GM18951 (cell line): Measurements from ENCODE around the gene CAV1.
"Not testable (repeated sequence)": the region's sequence is repeated elsewhere in the genome, so short reads cannot be mapped to it uniquely, and the experiment has no call there.

Source experiments
- POLR2A ChIP-seq: IDR thresholded peaks from 4 replicates; pipeline ENCODE4 v1.6.1; 2011; ENCODE audit warnings: mild to moderate bottlenecking; ENCODE audit not compliant: insufficient read length, insufficient read depth; ENCODE audit errors: extremely low read depth
- in situ Hi-C: fragments of 300-500 bp; cut with MboI; formaldehyde crosslinking; loops from one replicate; pipeline ENCODE4 v1.12.0; 2022; ENCODE audit warnings: low sequenced_read_pairs, mixed read lengths, inconsistent platforms; ENCODE audit not compliant: unreplicated experiment

Gene CAV1

GRCh38 chr7:116524609-116525297, at the start of gene CAV1:
CAV1 (plus strand) TSS chr7:116525036; CDS start chr7:116525063, 27 bp downstream.
- TF ChIP-seq POLR2A = no peak
- in situ Hi-C loops = no loop called here

- no peak for TF ChIP-seq POLR2A
- in situ Hi-C loops = no loop called here
Observed at GRCh38 chr7:116477625-116478024, 47.2 kb upstream of the CAV1 start.

- TF ChIP-seq POLR2A = no peak
- in situ Hi-C loops = no loop called here
Observed at GRCh38 chr7:116478834-116479233, 46.0 kb upstream of the CAV1 start.

GRCh38 chr7:116483271-116483942, 41.4 kb upstream of the CAV1 start:
- in situ Hi-C loops = no loop called here
- no peak for TF ChIP-seq POLR2A

GRCh38 chr7:116484389-116484788, 40.4 kb upstream of the CAV1 start:
- in situ Hi-C loops = not testable (repeated sequence)

- no peak for TF ChIP-seq POLR2A
- in situ Hi-C loops = no loop called here
Observed at GRCh38 chr7:116487907-116488521, 36.8 kb upstream of the CAV1 start.

- no peak for TF ChIP-seq POLR2A
- in situ Hi-C loops = no loop called here
Observed at GRCh38 chr7:116490351-116490750, 34.5 kb upstream of the CAV1 start.

GRCh38 chr7:116491887-116492653, 32.8 kb upstream of the CAV1 start:
- in situ Hi-C loops = no loop called here
- TF ChIP-seq POLR2A = no peak

GRCh38 chr7:116492654-116493109, 32.2 kb upstream of the CAV1 start:
- no peak for TF ChIP-seq POLR2A
- in situ Hi-C loops = no loop called here

GRCh38 chr7:116493449-116493848, 31.4 kb upstream of the CAV1 start:
- in situ Hi-C loops = no loop called here
- no peak for TF ChIP-seq POLR2A

GRCh38 chr7:116494472-116494871, 30.4 kb upstream of the CAV1 start:
- in situ Hi-C loops = no loop called here
- TF ChIP-seq POLR2A = no peak

GRCh38 chr7:116495736-116496135, 29.1 kb upstream of the CAV1 start:
- in situ Hi-C loops = no loop called here

GRCh38 chr7:116496653-116497052, 28.2 kb upstream of the CAV1 start:
- in situ Hi-C loops = no loop called here
- no peak for TF ChIP-seq POLR2A

More at GRCh38 chr7:116495736-116496135, 29.1 kb upstream of the CAV1 start:
- TF ChIP-seq POLR2A = no peak

- in situ Hi-C loops = no loop called here
- no peak for TF ChIP-seq POLR2A
Observed at GRCh38 chr7:116497708-116498107, 27.1 kb upstream of the CAV1 start.
